Spleen (tissue), 3 donors: ENCODE results near the gene DNM1.

Experiments used
- POLR2A ChIP-seq, 3 donors: fragments of 450-650 bp; IDR thresholded peaks; one replicate each; pipeline ENCODE4 v1.5.1; 2017; ENCODE audit warnings: antibody characterized with exemption in 3 of 3, mild to moderate bottlenecking in 1 of 3
- POLR2AphosphoS5 ChIP-seq, 3 donors: sonication (generic); formaldehyde crosslinking; IDR thresholded peaks; one replicate each; pipeline ENCODE4 v1.5.1; 2017; ENCODE audit warnings: antibody characterized with exemption in 3 of 3

DNA sequence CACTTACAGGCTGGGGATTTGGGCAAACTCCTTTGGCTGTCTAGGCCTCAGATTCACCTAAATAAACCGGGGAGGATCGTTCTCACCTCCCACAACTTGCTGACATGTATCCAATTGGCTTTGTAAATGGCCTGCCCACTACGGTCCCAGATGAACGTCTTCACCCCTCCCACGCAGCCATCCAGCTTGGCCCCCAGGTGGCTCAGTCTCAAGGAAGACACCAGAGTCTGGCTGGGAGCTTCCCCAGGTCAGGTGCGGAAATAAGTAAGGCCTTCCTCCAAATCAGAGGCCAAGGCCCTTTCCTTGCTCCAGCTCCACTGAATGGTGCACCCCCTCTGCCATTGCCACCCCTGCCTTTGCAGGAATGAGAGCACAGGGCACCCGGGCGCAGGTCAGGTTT, 23.2 kb upstream of the DNM1 start:
- TF ChIP-seq POLR2AphosphoS5 (IDR thresholded peaks at IDR 0.05) (no peak), POLR2A (IDR thresholded peaks at IDR 0.05) (no peak)
